Suprapubic skin (tissue), 4 donors: ENCODE data around the gene PTX4. TPM values are rescaled to one million over a fixed set of nuclear protein-coding genes. Genes with fewer than 3 reads are reported as not detected.

Source experiments
- DNase-seq, 2 donors: peaks; one replicate each; pipeline ENCODE4 v3.0.0-alpha.2; 2019; ENCODE audit warnings: low spot score in 2 of 2
- H3K27ac ChIP-seq: fragments of 200-600 bp; sonication (generic); one replicate; pipeline ENCODE4 v1.5.1; 2019
- H3K27me3 ChIP-seq: fragments of 200-600 bp; sonication (generic); one replicate; pipeline ENCODE4 v1.5.1; 2019
- H3K36me3 ChIP-seq: fragments of 200-600 bp; sonication (generic); one replicate; pipeline ENCODE4 v1.5.1; 2019
- H3K4me1 ChIP-seq: fragments of 200-600 bp; sonication (generic); one replicate; pipeline ENCODE4 v1.5.1; 2019
- H3K4me3 ChIP-seq: fragments of 200-600 bp; sonication (generic); one replicate; pipeline ENCODE4 v1.5.1; 2019; ENCODE audit warnings: mild to moderate bottlenecking
- H3K9me3 ChIP-seq: fragments of 200-600 bp; sonication (generic); one replicate; pipeline ENCODE4 v1.5.1; 2019
- CTCF ChIP-seq, 2 donors: fragments of 200-600 bp in 1 of 2; fragments of 450-650 bp in 1 of 2; sonication (generic) in 1 of 2; IDR thresholded peaks; one replicate each; pipeline ENCODE4 v1.5.1; 2016 to 2019; ENCODE audit warnings: antibody characterized with exemption in 2 of 2, mild to moderate bottlenecking in 1 of 2, moderate library complexity in 1 of 2
- EP300 ChIP-seq: sonication (generic); formaldehyde crosslinking; IDR thresholded peaks from one replicate; pipeline ENCODE4 v1.6.1; 2017; ENCODE audit warnings: antibody characterized with exemption
- POLR2A ChIP-seq, 2 donors: fragments of 450-650 bp; IDR thresholded peaks; one replicate each; pipeline ENCODE4 v1.6.1; 2017; ENCODE audit warnings: antibody characterized with exemption in 2 of 2, mild to moderate bottlenecking in 2 of 2, moderate library complexity in 2 of 2
- POLR2AphosphoS5 ChIP-seq, 3 donors: sonication (generic); formaldehyde crosslinking; IDR thresholded peaks; one replicate each; pipeline ENCODE4 v1.6.1; 2017; ENCODE audit warnings: antibody characterized with exemption in 3 of 3
- WGBS: methylation state at CpG from one replicate; pipeline ENCODE4 v1.1.5; 2018; 5-methylcytosine and 5-hydroxymethylcytosine counted together
- total RNA-seq, 4 donors: library from RNA; depleted of rRNA; stranded (reverse); fragments of >200 nt; gene quantifications; one replicate each; pipeline ENCODE4 v1.1.0, GENCODE V29; 2016

Gene PTX4
- total RNA-seq, 4 donors from 2014 or later: not detected

- 84% methylated on average over 17 of the region's 27 CpGs for WGBS
- Histone ChIP-seq H3K9me3 (no peaks in the 10 kb centered on the region), H3K27me3 (no peaks in the 10 kb centered on the region), H3K36me3 (no peaks in the 10 kb centered on the region), H3K4me1 (no peaks in the 10 kb centered on the region), H3K27ac (no peak overlapping the region), H3K4me3 (no peak overlapping the region)
- no peak for DNase-seq
- TF ChIP-seq POLR2A (IDR thresholded peaks at IDR 0.05) (no peak), POLR2AphosphoS5 (IDR thresholded peaks at IDR 0.05) (no peak)
These were observed 49.6 kb downstream of the PTX4 start for GRCh38 chr16:1439058-1439698.

GRCh38 chr16:1438229-1439057, 50.3 kb downstream of the PTX4 start:
- no peaks in the 10 kb centered on the region for H3K9me3 ChIP-seq
- no peak for DNase-seq
- WGBS: 89% methylated on average over 19 of the region's 35 CpGs

GRCh38 chr16:1437606-1438005, 51.1 kb downstream of the PTX4 start:
- Histone ChIP-seq H3K27me3 (no peaks in the 10 kb centered on the region), H3K9me3 (no peaks in the 10 kb centered on the region), H3K4me1 (no peaks in the 10 kb centered on the region), H3K27ac (no peak overlapping the region), H3K4me3 (no peak overlapping the region), H3K36me3 (no peaks in the 10 kb centered on the region)
- no peak for DNase-seq
- TF ChIP-seq POLR2A (IDR thresholded peaks at IDR 0.05): no peak
- no peak for TF ChIP-seq EP300
- no peak for TF ChIP-seq CTCF (IDR thresholded peaks at IDR 0.05)
- TF ChIP-seq POLR2AphosphoS5 (IDR thresholded peaks at IDR 0.05): no peak
- WGBS: 81% methylated on average over 3 of the region's 22 CpGs

More at GRCh38 chr16:1438229-1439057, 50.3 kb downstream of the PTX4 start:
- Histone ChIP-seq H3K4me3 (no peak overlapping the region), H3K4me1 (no peaks in the 10 kb centered on the region), H3K36me3 (no peaks in the 10 kb centered on the region), H3K27me3 (no peaks in the 10 kb centered on the region), H3K27ac (no peak overlapping the region)
- no peak for TF ChIP-seq EP300
- no peak for TF ChIP-seq CTCF (IDR thresholded peaks at IDR 0.05)
- TF ChIP-seq POLR2AphosphoS5 (IDR thresholded peaks at IDR 0.05): no peak
- no peak for TF ChIP-seq POLR2A (IDR thresholded peaks at IDR 0.05)

- Histone ChIP-seq H3K27ac (no peak overlapping the region), H3K36me3 (no peaks in the 10 kb centered on the region), H3K9me3 (no peaks in the 10 kb centered on the region), H3K4me1 (no peaks in the 10 kb centered on the region), H3K4me3 (no peak overlapping the region), H3K27me3 (no peaks in the 10 kb centered on the region)
- TF ChIP-seq POLR2AphosphoS5 (IDR thresholded peaks at IDR 0.05): no peak
- no peak for TF ChIP-seq EP300
- no peak for TF ChIP-seq CTCF (IDR thresholded peaks at IDR 0.05)
- no peak for TF ChIP-seq POLR2A (IDR thresholded peaks at IDR 0.05)
- DNase-seq: no peak
- WGBS: 89% methylated on average over 47 of the region's 47 CpGs
These were observed 51.9 kb downstream of the PTX4 start for GRCh38 chr16:1436731-1437355.

GRCh38 chr16:1435921-1436697, 52.6 kb downstream of the PTX4 start:
- Histone ChIP-seq H3K27ac (no peak overlapping the region), H3K27me3 (no peaks in the 10 kb centered on the region), H3K4me1 (no peaks in the 10 kb centered on the region), H3K36me3 (no peaks in the 10 kb centered on the region), H3K9me3 (no peaks in the 10 kb centered on the region), H3K4me3 (no peak overlapping the region)
- DNase-seq: no peak
- TF ChIP-seq POLR2AphosphoS5 (IDR thresholded peaks at IDR 0.05) (no peak), POLR2A (IDR thresholded peaks at IDR 0.05) (no peak), EP300 (no peak), CTCF (IDR thresholded peaks at IDR 0.05) (no peak)
- WGBS: 89% methylated on average over 17 of the region's 32 CpGs
